ENCODE results near the gene AHRR. TPM values are rescaled to one million over a fixed set of nuclear protein-coding genes. Genes with fewer than 3 reads are reported as not detected.

Gene AHRR
- total RNA-seq, 1 experiment from 2014 or later = 2.2 TPM

DNA sequence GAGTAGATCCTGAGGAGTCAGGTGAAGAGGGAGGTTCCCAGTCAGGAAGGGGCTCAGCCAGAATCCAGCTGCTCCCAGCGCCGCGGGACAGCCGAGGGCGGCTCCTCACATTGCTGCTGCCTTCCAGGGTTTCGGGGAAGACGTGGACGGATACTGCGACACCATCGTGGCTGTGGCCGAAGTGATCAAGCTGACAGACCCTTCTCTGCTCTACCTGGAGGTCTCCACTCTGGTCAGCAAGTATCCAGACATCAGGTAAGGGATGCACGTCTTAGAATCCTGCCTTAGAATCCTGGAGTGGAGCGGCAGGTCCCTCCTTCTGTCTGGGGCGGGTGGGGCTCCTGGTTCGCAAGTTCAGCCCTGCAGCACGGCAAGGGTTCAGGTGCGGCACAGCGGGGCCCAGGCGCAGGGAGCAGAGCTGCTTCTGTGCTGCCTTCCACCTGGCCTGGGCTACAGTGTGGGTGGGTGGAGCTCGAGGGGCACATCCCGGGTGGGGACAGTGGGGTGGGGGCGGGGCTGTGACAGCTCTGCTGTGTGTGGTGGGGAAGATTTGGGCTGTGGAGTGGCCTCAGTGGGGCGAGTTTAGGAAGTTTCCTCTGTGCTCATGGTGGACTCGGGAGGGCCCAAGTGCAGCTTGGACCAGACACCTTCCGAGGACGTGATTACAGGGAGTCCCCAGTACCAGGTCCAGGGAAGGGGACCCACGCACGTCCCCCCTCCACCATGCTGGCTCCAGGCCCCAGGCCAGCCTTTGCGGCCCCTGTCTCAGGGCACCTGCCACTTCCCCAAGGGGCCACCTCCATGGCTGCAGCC is 144.3 kb downstream of the AHRR start:
- no peak overlapping the region for H3K4me2 ChIP-seq (ENCODE audit: insufficient read depth, insufficient read length, low read length)
- H3K14ac ChIP-seq (ENCODE audit: insufficient read depth, low read length) = no peak overlapping the region
- H3K36me3 Mint-ChIP-seq (ENCODE audit: insufficient read depth in 1 of 3, low read depth in 3 of 3) = peaks cover 10 to 32% (median 28%) of the 10 kb centered on the region in 3 experiments; a peak in 6 of 7 replicates
- H2BK5ac ChIP-seq (ENCODE audit: insufficient read length, low read length) = no peak overlapping the region
- H3K4ac ChIP-seq (ENCODE audit: low read depth, low read length) = no peak overlapping the region
- no peak overlapping the region for H2AFZ ChIP-seq (ENCODE audit: low read length)
- no peak overlapping the region for H3K23ac ChIP-seq (ENCODE audit: insufficient read length, low read depth, low read length)
- no peaks in the 10 kb centered on the region for H3K4me1 ChIP-seq (ENCODE audit: insufficient read depth, low read length)
- H3K9me3 Mint-ChIP-seq = no peaks in the 10 kb centered on the region
- DNase-seq = no peak
- H4K8ac ChIP-seq (replicated peaks; ENCODE audit: insufficient read length, low read depth, low read length) = no peak overlapping the region
- H3K56ac ChIP-seq (ENCODE audit: insufficient read length, low read depth, low read length) = no peak overlapping the region
- H3K27ac Mint-ChIP-seq = no peak overlapping the region; a peak in 2 of 7 replicates
- no peak overlapping the region for H3K9ac ChIP-seq (ENCODE audit: extremely low read depth, insufficient read length, low read length)
- H3K27me3 ChIP-seq (ENCODE audit: insufficient read depth, low read length) = no peaks in the 10 kb centered on the region
- no peak overlapping the region for H4K91ac ChIP-seq (ENCODE audit: insufficient read length, low read depth, low read length)
- H3K27ac ChIP-seq (ENCODE audit: insufficient read length, low read depth, low read length) = no peak overlapping the region
- H3K4me3 Mint-ChIP-seq = no peak overlapping the region
- no peaks in the 10 kb centered on the region for H3K79me2 ChIP-seq (ENCODE audit: insufficient read depth, low read length)
- H3K27me3 Mint-ChIP-seq (ENCODE audit: low read depth) = no peaks in the 10 kb centered on the region
- no peaks in the 10 kb centered on the region for H3K23me2 ChIP-seq (ENCODE audit: insufficient read length, low read depth, low read length, poor library complexity, severe bottlenecking)
- WGBS (ENCODE audit: extremely low coverage, insufficient read length, low lambda C conversion rate) = no CpG with 5 or more reads among the region's 29 CpGs
- TF ChIP-seq CTCF (conservative IDR thresholded peaks at IDR 0.05) = no peak
- H2BK12ac ChIP-seq (ENCODE audit: insufficient read length, low read depth, low read length) = no peak overlapping the region
- no peaks in the 10 kb centered on the region for H4K20me1 ChIP-seq (ENCODE audit: control insufficient read depth, insufficient read depth, insufficient read length)
- H2AK5ac ChIP-seq (ENCODE audit: insufficient read length, low read length) = no peak overlapping the region
- no peak overlapping the region for H2BK20ac ChIP-seq (ENCODE audit: low read depth, low read length, poor library complexity, severe bottlenecking)
- no peak overlapping the region for H4K5ac ChIP-seq (ENCODE audit: insufficient read length, low read depth, low read length)
- H2BK15ac ChIP-seq (ENCODE audit: low read depth, low read length) = no peak overlapping the region
- H3K4me1 Mint-ChIP-seq = no peaks in the 10 kb centered on the region
- H3K9me3 ChIP-seq (ENCODE audit: control insufficient read depth, low read depth, low read length) = no peaks in the 10 kb centered on the region
- H3K18ac ChIP-seq (ENCODE audit: insufficient read length, low read depth, low read length) = no peak overlapping the region
- no peaks in the 10 kb centered on the region for H3K79me1 ChIP-seq (ENCODE audit: insufficient read depth, low read depth, low read length, poor library complexity, severe bottlenecking)
- H2BK120ac ChIP-seq (ENCODE audit: low read depth, low read length, poor library complexity, severe bottlenecking) = no peak overlapping the region
- no peak overlapping the region for H3T11ph ChIP-seq (ENCODE audit: low read length)
